Astrocyte (in vitro differentiated cells and primary cell): Measurements from ENCODE around the gene MPC2.

ENCODE experiments used
- EZH2 ChIP-seq: IDR thresholded peaks from 2 replicates; pipeline ENCODE4 v1.6.1; 2012; ENCODE audit warnings: mild to moderate bottlenecking, low read length, inconsistent platforms; ENCODE audit not compliant: insufficient read depth
- TF ChIP-seq, protein P1 (sequence below): IDR thresholded peaks from 2 replicates; pipeline ENCODE4 v1.5.1; 2011; ENCODE audit warnings: low read depth, mild to moderate bottlenecking, inconsistent platforms, low read length, moderate library complexity; ENCODE audit not compliant: insufficient read depth

DNA sequence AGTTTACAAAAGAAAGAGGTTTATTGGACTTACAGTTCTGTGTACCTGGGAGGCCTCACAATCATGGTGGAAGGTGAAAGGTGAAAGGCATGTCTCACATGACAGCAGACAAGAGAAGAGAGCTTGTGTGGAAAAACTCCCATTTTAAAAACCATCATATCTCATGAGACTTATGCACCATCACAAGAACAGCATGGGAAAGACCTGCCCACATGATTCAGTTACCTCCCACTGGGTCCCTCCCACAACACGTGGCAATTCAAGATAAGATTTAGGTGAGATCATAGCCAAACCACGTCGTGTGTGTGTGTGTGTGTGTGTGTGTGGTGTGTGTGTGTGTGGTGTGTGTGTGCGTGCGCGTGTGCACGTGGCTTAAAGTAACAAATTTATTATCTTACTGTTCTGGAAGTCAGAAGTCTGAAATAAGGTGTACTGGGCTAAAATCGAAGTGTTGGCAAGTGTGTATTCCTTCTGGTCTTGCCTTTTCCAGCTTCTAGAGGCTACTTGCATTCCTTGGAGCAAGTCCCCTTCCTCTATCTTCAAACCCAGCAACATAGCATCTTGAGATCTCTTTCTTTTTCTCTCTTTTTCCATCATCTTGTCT is 48.1 kb upstream of the MPC2 start:
- TF ChIP-seq, protein P1, sequence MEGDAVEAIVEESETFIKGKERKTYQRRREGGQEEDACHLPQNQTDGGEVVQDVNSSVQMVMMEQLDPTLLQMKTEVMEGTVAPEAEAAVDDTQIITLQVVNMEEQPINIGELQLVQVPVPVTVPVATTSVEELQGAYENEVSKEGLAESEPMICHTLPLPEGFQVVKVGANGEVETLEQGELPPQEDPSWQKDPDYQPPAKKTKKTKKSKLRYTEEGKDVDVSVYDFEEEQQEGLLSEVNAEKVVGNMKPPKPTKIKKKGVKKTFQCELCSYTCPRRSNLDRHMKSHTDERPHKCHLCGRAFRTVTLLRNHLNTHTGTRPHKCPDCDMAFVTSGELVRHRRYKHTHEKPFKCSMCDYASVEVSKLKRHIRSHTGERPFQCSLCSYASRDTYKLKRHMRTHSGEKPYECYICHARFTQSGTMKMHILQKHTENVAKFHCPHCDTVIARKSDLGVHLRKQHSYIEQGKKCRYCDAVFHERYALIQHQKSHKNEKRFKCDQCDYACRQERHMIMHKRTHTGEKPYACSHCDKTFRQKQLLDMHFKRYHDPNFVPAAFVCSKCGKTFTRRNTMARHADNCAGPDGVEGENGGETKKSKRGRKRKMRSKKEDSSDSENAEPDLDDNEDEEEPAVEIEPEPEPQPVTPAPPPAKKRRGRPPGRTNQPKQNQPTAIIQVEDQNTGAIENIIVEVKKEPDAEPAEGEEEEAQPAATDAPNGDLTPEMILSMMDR = no peak
- no peak for TF ChIP-seq EZH2
